Suppressor macrophage (primary cell): ENCODE measurements around the gene ERI3.

Source experiments
- DNase-seq, 4 experiments: peaks; one replicate each; pipeline ENCODE4 v3.0.0-alpha.2; 2020 to 2022

Gene ERI3

DNA sequence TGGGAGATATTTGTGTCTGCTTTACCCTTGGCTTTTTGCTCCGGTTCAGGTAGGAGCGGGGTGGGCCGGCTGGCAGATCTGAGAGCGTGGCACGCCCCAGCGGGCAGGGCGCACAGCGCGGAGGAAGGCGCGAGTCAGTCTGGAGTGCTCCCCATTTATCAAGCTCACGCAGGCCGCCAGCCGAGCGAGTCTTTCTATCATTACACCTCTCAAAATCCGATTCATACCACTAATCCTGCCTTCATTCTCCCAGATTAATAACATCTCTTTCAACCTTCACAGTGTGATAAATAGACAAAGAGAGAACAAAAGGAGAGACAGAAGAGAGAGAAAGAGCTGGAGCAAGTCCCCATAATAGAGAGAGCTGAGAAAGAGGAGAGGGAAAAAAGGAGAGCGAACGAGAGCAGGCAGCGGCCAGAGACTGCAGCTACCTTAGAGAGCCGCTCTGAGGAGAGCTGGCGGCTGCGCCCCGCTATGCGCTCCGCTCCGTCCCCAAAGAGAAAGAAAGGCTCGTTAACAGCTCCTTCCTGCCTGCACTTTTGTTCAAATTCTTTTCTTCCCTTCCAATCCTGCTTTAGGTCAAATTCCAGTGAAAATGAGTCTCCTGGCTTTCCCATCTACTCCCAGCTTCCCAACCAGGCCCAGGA is 93.8 kb downstream of the ERI3 start:
- no peak for DNase-seq

DNA sequence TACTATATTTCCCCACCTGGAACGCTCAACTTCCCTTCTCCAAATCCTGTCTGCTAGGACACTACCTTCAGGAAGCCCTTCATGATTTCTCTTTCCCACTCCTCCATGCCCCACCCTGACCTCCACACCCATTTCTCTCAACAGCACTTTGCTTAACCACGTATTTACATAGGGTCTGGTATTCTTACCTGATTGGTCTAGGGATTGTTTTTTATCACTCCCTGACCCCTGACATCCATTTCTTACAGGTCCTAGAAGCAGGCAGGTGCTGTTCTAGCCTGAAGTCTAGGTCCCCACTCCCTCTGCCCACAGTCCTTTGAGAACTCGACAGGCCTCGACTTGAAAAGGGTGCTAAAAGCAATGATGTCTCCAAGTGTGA is 94.3 kb downstream of the ERI3 start:
- no peak for DNase-seq

DNA sequence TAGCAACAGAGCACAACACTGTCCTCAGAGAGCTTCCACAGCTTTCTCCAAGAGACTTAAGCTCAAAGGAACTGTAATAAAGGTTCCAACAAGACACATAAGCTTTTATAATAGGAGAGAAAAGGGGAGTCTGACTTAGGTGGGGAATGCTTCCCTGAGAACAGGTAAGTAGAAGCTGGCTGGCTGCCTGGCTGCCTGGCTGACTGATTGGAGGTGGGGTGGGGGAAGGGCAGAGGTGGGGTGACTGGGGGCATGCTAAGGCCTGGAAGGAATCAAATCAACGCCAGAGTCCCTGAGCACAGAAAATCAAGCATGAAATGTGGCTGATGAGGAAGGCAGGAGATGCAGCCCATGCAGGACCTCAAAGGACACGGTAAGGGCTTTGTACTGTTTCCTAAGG is 96.0 kb downstream of the ERI3 start:
- no peak for DNase-seq

DNA sequence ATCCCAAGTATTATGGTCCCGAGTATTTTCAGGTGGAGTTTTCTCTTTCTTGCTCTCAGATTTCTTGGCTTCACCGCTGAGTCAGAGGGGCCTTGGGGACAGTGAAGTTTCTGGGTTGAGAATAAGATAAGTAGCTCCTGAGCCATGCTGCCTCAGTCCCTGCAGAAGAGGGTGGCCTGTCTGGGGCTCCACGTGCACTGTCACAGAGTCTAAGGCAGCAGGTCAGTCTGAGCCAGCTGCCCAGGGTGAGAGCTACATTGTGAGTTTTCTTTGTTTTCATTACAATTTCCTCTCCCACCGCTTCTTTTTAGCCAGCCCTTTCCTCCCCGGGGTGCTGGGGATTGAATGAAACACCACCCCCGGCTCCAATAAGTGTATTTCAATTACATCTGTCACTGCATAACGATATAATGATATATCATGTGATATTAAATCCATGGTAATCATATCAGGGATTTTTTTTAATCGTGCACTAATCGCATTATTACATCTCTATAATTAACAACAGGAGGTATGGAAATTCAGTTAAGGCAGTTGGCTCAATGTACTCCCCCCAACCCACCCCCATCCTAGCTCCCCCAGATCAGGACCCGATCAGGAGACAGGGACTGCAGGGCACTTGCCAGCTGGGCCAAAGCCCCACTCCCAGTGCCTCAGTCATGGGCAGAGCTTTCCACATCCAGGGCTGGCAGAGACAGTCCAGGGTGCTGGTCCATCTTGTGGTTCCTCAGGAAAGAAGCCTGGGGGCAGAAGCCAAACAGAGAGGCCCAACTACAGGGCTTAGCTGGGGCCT is 98.1 kb downstream of the ERI3 start:
- DNase-seq: no peak

DNA sequence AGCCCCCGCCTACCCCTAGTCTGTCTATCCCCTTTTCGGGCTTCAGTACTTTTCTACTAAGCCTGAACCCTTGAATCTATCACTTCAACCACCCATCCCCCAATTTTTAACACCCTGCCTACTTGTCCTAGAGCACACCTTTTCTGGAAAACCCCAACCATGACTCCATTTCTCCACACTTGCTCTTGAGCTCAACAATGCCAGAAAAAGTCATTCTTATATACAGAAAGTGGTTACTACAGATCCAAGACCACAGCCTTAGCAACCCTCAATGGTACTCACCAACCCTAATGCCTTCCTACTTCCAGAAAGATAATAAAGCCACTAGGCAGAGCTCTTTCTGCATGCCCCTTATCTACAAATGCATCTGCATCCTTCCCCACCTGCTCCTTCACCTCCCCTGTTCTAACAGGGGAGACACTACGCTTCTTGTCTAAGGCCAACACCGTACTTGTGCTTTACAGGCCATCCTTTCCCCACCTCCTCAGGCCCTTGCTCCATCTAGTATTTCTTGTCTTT is 100.6 kb downstream of the ERI3 start:
- DNase-seq: no peak

DNA sequence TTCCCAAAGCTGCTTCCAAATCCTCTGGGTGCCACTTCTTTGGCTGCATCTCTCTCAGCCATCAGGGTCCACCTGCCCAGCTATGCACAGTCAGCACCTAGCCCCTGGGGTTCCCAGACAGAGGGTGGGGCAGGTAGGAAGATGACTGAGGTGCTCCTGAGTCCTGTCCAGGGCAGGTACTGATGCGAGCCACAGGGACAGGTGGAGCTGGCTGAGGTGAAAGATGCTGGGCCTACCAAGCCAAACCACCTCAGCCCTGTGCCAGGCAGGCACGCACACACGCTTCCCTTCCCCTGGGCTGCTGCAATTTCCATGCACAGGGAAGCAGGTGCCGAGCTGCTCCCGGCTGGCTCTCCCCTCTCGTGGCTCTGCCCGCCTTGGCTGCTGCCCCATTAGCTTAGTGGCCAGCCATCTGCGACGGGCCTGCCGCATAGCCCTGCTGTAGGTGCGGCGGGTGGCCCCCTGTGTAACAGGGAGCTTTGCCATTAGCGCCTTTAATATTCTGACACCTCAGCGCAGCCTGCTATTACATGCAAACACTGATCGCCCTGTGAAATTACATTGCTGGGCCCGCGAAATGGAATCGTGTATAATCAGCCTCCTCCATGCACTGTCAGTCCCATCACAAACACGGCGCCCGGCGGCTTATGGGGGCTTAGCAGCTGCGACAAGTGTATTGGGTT is 102.9 kb downstream of the ERI3 start:
- no peak for DNase-seq

DNA sequence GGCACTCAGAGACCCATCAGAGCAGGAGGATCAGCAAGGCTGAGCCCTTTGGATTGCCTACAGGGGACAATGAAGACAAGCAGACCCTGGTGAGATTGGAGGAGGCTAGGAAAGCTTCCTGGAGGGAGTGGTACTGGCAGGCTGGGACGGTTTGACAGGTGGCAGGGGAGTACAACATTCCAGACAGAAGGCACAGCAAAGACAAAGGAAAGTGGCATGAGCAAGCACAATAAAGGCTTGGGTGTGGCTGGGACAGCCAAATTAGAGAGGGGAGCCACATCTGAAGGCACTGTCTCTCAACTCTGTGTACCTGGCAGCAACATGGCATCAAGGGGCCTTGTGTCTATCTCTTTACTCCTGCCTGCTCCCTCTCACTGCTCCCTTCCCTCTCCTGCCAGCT is 103.6 kb downstream of the ERI3 start:
- no peak for DNase-seq

DNA sequence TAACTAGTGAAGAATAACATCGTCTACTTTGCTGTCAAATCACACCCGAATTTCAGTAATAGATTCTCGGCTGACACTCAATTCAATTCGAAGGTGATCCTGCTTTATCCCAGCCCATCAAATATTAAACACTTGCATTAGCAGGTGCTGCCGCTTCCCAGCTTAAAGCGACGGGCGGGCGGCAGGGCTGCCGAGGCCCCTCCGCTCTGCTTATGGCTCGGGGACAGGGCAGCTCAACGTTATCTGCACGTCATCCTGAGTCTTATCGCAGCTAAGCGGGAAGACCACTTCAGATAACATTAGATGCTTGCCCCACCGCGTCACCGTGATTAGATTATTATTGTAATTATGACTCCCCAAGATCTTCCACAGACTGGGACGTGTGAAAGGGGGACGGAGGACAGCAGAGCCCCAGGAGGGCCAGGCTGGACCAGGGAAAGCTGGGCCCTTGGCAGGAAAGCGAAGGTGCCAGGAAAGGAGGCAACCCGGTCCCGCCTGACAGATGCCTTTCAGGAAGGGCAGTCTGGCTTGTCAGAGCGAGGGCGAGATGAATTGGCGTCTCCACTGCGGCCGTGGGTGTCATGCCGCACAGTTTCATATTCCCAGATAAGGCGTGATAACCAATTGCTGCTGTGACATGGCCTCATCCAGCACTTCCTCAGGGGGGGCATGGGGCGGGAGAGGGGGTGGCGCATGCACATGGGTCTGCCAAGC is 104.8 kb downstream of the ERI3 start:
- no peak for DNase-seq

DNA sequence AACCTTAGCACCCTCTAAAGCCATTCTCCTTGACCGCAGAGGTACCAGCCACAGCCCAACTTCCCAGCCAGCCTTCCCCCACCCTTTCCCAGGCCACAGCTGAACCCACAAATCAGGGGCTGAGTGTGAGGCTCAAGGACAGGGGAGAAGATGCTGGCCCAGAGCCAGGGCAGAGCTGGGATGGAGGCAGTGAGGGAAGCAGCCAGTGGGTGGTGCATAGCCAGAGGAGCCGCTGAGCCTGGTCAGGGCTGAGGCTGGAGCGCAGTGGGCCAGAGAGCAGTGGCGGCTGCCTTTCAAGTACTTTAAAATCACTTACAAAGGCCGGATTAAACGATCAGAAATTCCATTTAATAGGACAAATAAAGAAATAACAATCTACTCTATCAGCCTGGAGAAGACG is 105.5 kb downstream of the ERI3 start:
- DNase-seq: no peak

DNA sequence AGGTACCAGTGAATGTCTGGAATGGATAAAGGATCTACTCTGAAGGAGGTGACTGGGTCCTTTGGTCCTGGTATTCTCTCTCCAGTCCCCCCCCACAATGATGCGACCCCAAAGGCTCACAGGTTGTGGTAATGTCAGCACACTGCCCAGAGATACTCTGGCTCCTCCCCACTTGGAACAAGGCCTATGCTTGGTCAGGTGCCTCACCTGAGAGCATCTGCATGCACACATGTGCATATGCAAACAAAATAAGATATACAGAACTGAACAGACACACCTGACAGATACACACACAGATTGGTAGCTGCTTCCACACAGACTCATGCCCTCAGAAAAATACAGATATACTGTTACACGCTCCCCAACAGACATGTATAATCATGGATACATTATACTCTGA is 108.3 kb downstream of the ERI3 start:
- DNase-seq: no peak

DNA sequence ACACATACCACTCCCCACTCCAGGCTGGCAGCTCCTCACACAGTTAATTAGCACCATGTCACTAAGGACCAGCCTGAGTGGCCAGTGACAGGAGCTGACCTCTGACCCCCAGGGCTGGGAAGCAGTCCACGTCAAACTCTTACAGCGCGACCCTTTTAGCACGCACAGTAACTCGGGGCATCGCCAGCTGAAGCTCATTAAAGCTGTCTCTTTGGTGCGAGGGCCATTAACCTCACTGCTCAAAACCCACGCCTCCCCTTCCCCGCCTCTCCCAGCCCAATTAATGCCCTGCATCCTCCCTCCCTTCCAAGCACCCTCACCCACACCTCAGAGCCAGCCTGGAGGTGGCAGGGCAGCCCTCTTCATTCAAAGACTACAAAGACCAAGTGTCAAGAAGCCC is 110.1 kb downstream of the ERI3 start:
- no peak for DNase-seq

DNA sequence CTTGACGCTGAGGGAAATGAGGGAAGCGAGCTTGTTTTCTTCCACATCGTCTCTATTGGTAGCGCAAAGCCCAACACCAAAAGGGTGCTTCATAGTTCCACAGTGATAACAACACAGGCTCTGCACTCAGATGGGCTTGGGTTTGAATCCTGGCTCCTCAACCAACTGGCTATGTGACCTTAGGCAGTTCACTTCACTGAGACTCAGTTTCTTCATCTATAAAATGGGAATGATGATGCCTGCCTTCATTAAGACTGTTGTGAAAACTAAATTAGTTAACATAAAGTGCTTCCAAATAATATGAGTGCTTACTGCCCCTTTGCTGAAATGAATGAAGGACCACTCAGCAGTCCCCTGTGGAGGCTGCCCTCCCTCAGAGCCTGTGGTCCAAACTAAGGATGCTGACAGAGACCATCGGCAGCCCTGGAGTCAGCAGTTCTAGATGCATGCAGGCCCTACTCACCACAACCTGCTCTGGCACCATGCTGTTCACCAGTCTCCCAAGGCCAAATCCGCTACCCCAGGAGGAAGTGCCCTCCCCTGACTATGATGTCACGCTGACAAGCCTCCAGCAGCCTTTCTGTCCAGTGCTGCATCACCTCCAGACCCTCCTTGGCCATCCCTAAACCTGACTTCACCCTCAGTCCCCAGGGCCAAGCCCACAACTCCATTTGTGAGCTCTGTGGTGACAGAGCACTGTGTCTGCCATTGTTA is 111.1 kb downstream of the ERI3 start:
- DNase-seq: peak in 2 of 4 experiments; percentile 10 to 17

DNA sequence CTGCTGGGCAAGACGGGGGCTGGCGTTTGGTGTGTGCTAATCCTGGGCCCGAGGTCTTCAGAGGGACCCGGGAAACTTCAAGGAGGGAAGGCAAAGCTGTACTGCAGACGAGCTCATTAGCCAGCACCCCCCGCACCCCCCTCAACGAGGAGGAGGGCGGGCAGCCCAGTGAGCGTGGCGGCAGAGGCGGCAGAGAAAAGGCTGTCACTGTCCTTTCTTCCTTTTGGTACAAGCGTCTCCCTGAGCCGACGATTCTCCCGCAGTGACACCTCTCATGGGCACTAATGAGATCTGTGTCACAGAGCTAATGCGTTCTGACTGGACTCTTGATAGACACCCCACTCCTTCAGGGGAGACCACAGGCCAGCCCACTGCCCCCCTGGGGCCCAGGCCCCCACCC is 112.3 kb downstream of the ERI3 start:
- DNase-seq: no peak

DNA sequence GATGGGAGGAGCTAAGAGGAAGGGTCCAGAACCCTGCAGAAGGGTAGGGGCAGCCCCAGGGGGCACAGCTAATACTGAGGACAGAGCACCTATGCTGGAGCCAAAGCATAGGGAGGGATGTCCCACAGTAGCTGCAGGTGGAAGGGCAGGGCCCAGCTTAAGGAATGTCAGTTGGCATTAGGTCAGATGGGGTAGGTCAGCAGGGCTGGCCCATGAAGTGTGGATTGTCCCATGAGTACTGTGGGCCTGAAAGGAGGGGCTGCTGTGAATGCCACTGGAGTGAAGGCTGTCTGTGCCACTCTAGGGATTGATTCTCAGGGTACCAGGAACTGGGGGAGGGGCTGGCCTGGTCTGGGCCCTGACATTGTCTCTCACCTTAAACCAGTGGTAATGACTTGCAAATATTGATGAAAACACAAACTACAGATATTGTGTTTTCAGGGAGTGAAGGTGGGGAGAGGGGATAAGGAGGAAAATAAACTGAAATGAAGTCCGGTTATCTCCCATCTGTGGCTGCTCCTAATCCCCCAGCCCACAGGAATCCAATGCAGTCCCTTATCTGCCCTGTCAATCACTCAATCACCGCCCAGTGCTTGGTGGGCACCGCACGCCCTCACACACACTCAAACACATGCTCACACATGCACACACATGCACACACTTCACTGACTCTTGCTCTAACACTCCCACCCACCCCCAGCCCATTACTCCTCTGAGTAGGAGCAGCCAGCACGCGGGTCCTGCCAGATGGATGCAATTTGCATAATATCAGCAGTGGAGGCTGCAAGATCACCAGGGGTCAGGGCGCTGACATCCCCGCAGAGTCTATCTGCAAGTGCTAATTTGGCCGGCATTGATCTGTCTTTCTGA is 114.0 kb downstream of the ERI3 start:
- DNase-seq: no peak

DNA sequence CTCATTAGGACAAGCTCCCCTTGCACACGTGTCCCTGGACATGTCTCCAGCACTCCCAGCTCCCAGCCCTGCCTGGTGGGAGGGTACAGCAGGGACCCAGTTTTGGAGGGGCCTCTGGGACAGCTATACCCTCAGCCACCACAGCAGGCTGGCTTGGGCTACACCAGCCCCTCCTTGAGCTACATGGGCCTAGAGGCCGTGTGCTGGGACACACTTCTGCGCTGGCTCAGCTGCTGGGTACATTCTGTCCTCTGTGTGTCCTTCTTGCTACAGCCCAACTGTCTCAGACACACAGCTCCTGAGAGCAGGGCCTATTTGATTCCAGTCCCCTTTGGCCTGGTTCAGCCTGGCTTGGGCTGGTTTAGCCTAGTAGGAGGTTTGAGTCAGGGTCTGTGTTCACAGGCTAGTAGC is 115.1 kb downstream of the ERI3 start:
- DNase-seq: no peak

DNA sequence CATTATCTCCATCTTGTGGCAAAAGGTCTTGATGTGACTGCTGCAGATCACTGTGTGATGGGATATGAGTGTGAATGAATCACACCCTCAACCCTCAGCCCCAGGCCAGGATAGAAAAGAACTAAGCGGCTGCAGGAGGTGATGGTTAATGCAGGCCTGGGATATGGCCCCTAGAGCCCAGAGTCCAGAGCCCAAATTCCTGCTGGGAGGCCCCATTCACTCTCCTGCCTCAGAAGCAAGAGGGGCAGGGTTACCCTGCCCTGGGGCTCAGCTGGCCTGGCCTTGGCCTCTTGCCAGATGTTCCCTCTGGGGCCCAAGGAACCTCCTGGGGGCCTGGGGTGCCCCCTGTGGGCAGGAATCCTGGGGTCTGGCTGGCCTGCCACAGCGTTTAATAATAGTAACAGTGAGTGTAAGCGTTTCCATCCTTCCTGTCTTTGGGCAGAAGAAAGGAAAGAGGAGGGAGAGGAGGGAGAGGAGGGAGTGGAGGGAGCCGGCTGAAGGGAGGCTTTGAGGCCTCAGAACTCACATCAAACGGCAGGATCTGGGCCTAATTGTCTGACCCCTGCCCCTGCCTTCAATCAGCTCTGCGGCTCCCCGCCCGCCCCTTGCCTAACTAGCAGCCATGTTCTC is 115.6 kb downstream of the ERI3 start:
- DNase-seq: no peak

DNA sequence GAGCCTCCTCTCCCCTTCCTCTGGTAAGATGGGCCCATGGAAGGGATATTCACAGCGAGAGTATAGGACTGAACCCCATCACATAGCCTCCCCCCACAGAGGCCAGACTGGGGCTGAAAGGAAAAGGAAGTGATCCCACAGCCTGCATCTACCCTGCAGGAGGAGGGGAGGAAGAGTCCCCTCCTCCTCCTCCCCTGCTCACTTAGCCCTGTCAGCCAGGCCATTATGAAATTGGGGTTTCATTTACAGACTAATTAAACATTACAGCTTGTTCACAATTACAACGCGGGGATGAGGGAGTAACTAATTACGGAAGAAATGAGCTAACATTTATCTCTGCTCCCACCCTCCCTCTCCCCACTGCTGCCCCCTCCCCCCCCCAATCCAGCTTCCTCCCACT is 116.4 kb downstream of the ERI3 start:
- no peak for DNase-seq

DNA sequence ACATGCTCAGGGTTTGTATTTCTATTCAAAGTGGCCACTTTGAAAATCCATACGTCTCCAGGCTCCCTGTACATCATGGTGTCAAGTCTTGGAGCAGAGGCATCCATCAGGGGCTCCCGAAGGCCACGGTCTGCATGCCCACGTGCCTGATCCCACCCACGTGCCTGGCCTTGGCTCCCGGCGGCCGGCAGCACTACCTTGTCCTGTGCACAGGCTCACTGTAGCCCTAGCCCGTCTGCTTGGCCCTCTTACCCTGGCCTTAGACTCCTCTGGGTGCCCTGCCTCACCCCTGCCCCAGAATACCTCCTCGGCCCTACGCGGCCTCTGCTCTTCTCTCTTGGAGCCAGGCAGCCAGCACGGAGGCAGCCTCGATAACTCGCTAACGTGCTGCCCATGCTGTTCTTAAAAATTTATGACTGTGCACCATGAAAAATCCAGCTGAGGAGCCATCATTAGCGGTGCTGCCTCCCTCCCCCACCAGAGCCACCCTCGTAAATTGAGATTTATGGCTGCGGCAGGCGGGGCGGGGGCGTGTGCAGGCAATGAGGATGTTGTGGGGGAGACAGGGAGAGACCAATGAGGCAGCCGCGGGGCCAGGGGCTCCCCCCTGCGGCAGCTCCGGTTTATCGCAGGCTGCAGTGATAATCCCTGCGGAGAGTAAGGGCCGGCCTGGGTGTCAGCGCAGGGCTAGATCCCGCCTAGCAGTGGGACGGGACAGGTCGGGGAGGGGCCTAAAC is 117.2 kb downstream of the ERI3 start:
- DNase-seq: peak; percentile 66 to 85 (median 72)

DNA sequence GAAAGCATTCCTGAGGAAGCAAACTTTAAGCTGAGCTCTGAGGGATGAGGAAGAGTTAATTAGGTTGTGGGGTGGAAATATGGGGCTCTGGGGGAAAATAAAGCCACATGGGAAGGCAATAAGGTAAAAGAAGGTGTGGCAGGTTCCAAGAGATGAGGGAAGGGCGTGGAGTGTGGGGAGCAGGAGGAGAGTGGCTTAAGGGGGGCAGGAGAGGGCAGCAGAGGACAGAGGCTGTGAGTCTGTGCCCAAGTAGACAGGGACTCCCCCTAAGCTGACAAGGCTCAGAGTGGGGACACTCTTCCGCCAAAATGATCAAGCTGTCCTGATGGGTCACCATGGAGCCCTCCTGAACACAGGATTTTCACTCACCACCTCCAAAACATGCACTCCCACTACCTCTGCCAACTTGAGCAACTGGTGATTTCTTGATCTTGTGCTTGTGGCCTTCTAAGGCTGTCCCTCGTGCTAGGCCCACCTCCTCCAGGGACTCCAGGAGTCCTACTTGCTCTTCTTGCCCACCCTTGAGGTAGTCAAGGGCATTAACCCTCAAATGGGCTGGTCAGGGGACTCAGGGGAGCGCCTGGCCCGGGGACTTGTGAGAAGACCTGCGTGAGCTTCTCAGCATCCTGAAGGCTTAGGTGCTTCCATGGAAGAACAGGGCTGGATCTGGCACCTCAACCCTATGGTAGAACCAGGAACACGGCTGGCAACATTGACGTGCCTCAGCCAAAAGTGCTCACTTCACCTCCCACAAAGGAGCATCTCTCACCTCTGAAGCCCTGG is 118.4 kb downstream of the ERI3 start:
- no peak for DNase-seq
